Kidney epithelial cell (primary cell): Measurements from ENCODE around the gene AHCTF1. TPM values are rescaled to one million over a fixed set of nuclear protein-coding genes. Genes with fewer than 3 reads are reported as not detected.

Experiments
- DNase-seq: peaks from one replicate; pipeline ENCODE4 v3.0.0-alpha.2; 2010; ENCODE audit warnings: low read depth
- H3K27me3 ChIP-seq: 2 replicates; pipeline ENCODE4 v1.6.0; 2011; ENCODE audit warnings: low read length; ENCODE audit not compliant: control insufficient read depth, insufficient read depth
- H3K36me3 ChIP-seq: 2 replicates; pipeline ENCODE4 v1.5.1; 2011; ENCODE audit warnings: low read length; ENCODE audit not compliant: control insufficient read depth, insufficient read depth
- H3K4me3 ChIP-seq: 2 replicates; pipeline ENCODE4 v1.5.1; 2011; ENCODE audit warnings: low read depth, mild to moderate bottlenecking, control low read depth, low read length
- CTCF ChIP-seq: IDR thresholded peaks from 2 replicates; pipeline ENCODE4 v1.5.1; 2011; ENCODE audit warnings: mild to moderate bottlenecking, moderate library complexity, low read length, control low read depth, inconsistent platforms; ENCODE audit not compliant: insufficient read depth, poor library complexity, severe bottlenecking
- total RNA-seq: library from RNA; depleted of rRNA; stranded (reverse); fragments of >200 nt; gene quantifications from 2 replicates; pipeline ENCODE4 v1.2.3, GENCODE V29; 2015

Gene AHCTF1
- total RNA-seq, 1 donor from 2014 or later = 23.1 TPM

GRCh38 chr1:246969621-246970020 lies 37.9 kb upstream of the AHCTF1 start:
- no peaks in the 10 kb centered on the region for H3K27me3 ChIP-seq
- no peak overlapping the region for H3K4me3 ChIP-seq
- H3K36me3 ChIP-seq = peaks cover 1% of the 10 kb centered on the region
- no peak for TF ChIP-seq CTCF
- no peak for DNase-seq

- DNase-seq = no peak
- Histone ChIP-seq H3K4me3 (no peak overlapping the region), H3K36me3 (peaks cover 1% of the 10 kb centered on the region), H3K27me3 (no peaks in the 10 kb centered on the region)
- TF ChIP-seq CTCF = no peak
Measured at GRCh38 chr1:246966502-246966901, 34.8 kb upstream of the AHCTF1 start.

GRCh38 chr1:246959944-246960693 lies 28.4 kb upstream of the AHCTF1 start:
- H3K36me3 ChIP-seq = no peaks in the 10 kb centered on the region
- no peaks in the 10 kb centered on the region for H3K27me3 ChIP-seq
- H3K4me3 ChIP-seq = no peak overlapping the region
- DNase-seq = no peak
- TF ChIP-seq CTCF = no peak

- DNase-seq = no peak
- TF ChIP-seq CTCF = no peak
Measured at GRCh38 chr1:246954126-246954525, 22.4 kb upstream of the AHCTF1 start.

GRCh38 chr1:246951413-246951812 lies 19.7 kb upstream of the AHCTF1 start:
- Histone ChIP-seq H3K4me3 (no peak overlapping the region), H3K27me3 (no peaks in the 10 kb centered on the region), H3K36me3 (no peaks in the 10 kb centered on the region)
- no peak for DNase-seq
- no peak for TF ChIP-seq CTCF

More at GRCh38 chr1:246954126-246954525, 22.4 kb upstream of the AHCTF1 start:
- Histone ChIP-seq H3K4me3 (no peak overlapping the region), H3K36me3 (no peaks in the 10 kb centered on the region), H3K27me3 (no peaks in the 10 kb centered on the region)

- DNase-seq = no peak
- TF ChIP-seq CTCF = no peak
Measured at GRCh38 chr1:246949956-246950355, 18.2 kb upstream of the AHCTF1 start.

More at GRCh38 chr1:246949956-246950355, 18.2 kb upstream of the AHCTF1 start:
- no peak overlapping the region for H3K4me3 ChIP-seq
- H3K36me3 ChIP-seq = no peaks in the 10 kb centered on the region
- no peaks in the 10 kb centered on the region for H3K27me3 ChIP-seq
